GM23338 (cell line): ENCODE measurements around the gene MCM3AP. TPM values are rescaled to one million over a fixed set of nuclear protein-coding genes. Genes with fewer than 3 reads are reported as not detected.

Source experiments
- ATAC-seq: fragments of 200-7000 bp; cut with Tn5 transposase; 3 replicates; pipeline ENCODE4 v1.9.1; 2020
- DNase-seq: peaks from one replicate; pipeline ENCODE4 v3.0.0-alpha.2; 2015; ENCODE audit warnings: low spot score
- H2AFZ ChIP-seq: fragments of 200-600 bp; sonication (generic); 2 replicates; pipeline ENCODE4 v1.8.0; 2016; ENCODE audit warnings: antibody characterized with exemption, mild to moderate bottlenecking, moderate library complexity
- H3F3A ChIP-seq: fragments of 200-600 bp; sonication (generic); replicated peaks from 2 replicates; pipeline ENCODE4 v1.8.0; 2017; ENCODE audit warnings: antibody characterized with exemption, mixed run types, low read depth
- H3K27ac ChIP-seq: fragments of 200-600 bp; sonication (generic); 2 replicates; pipeline ENCODE4 v1.6.1; 2016; ENCODE audit warnings: low read depth
- H3K27me3 ChIP-seq: fragments of 200-600 bp; sonication (generic); 2 replicates; pipeline ENCODE4 v1.8.0; 2016; ENCODE audit warnings: mild to moderate bottlenecking, mixed run types, moderate library complexity; ENCODE audit not compliant: insufficient read depth
- H3K36me3 ChIP-seq: fragments of 200-600 bp; sonication (generic); 2 replicates; pipeline ENCODE4 v1.8.0; 2016; ENCODE audit warnings: mild to moderate bottlenecking; ENCODE audit not compliant: insufficient read depth
- H3K4me1 ChIP-seq: fragments of 200-600 bp; sonication (generic); 2 replicates; pipeline ENCODE4 v1.8.0; 2016; ENCODE audit warnings: mild to moderate bottlenecking, moderate library complexity; ENCODE audit not compliant: insufficient read depth
- H3K4me2 ChIP-seq: fragments of 200-600 bp; sonication (generic); 2 replicates; pipeline ENCODE4 v1.7.1; 2017; ENCODE audit warnings: mixed run types
- H3K4me3 ChIP-seq: fragments of 200-600 bp; sonication (generic); 2 replicates; pipeline ENCODE4 v1.6.1; 2016; ENCODE audit warnings: mixed run types
- H3K79me2 ChIP-seq: fragments of 200-600 bp; sonication (generic); replicated peaks from 2 replicates; pipeline ENCODE4 v1.8.0; 2017; ENCODE audit warnings: mild to moderate bottlenecking; ENCODE audit not compliant: insufficient read depth
- H3K9me2 ChIP-seq: fragments of 200-600 bp; sonication (generic); 2 replicates; pipeline ENCODE4 v1.8.0; 2017; ENCODE audit not compliant: insufficient read depth
- H4K20me1 ChIP-seq: fragments of 200-600 bp; sonication (generic); replicated peaks from 2 replicates; pipeline ENCODE4 v1.8.0; 2017; ENCODE audit warnings: mild to moderate bottlenecking; ENCODE audit not compliant: insufficient read depth
- H3K27ac Mint-ChIP-seq: 2 replicates; pipeline ENCODE4 v1.8.0; 2020; ENCODE audit warnings: inconsistent platforms, mild to moderate bottlenecking, moderate library complexity, mixed read lengths
- H3K27me3 Mint-ChIP-seq: 3 replicates; pipeline ENCODE4 v1.8.0; 2022; ENCODE audit warnings: low read depth, mild to moderate bottlenecking, moderate library complexity, mixed read lengths, inconsistent platforms; ENCODE audit not compliant: insufficient read depth, poor library complexity
- H3K36me3 Mint-ChIP-seq: 3 replicates; pipeline ENCODE4 v1.8.0; 2021; ENCODE audit warnings: low read depth, mild to moderate bottlenecking, inconsistent platforms, moderate library complexity, mixed read lengths
- H3K4me1 Mint-ChIP-seq: 3 replicates; pipeline ENCODE4 v1.8.0; 2020; ENCODE audit warnings: mild to moderate bottlenecking, inconsistent platforms, mixed read lengths
- H3K4me3 Mint-ChIP-seq: 3 replicates; pipeline ENCODE4 v1.8.0; 2021; ENCODE audit warnings: moderate library complexity, mild to moderate bottlenecking, inconsistent platforms, mixed read lengths
- H3K9me3 Mint-ChIP-seq: 3 replicates; pipeline ENCODE4 v1.8.0; 2020; ENCODE audit warnings: moderate library complexity, mild to moderate bottlenecking, inconsistent platforms, mixed read lengths
- EZH2 ChIP-seq: fragments of 200-600 bp; sonication (generic); IDR thresholded peaks from one replicate; pipeline ENCODE4 v1.8.0; 2017; ENCODE audit warnings: antibody characterized with exemption, mild to moderate bottlenecking, low read depth; ENCODE audit not compliant: unreplicated experiment
- EZH2phosphoT487 ChIP-seq: fragments of 200-600 bp; sonication (generic); IDR thresholded peaks from one replicate; pipeline ENCODE4 v1.8.1; 2018; ENCODE audit warnings: antibody characterized with exemption; ENCODE audit not compliant: unreplicated experiment
- JUNB ChIP-seq: IDR thresholded peaks from one replicate; pipeline ENCODE4 v1.6.1; 2016; ENCODE audit warnings: antibody characterized with exemption; ENCODE audit not compliant: unreplicated experiment
- POLR2AphosphoS5 ChIP-seq: IDR thresholded peaks from 2 replicates; pipeline ENCODE4 v1.6.1; 2016; ENCODE audit warnings: antibody characterized with exemption, low read depth
- STAT1 ChIP-seq: IDR thresholded peaks from one replicate; pipeline ENCODE4 v1.6.1; 2016; ENCODE audit warnings: antibody characterized with exemption; ENCODE audit not compliant: unreplicated experiment
- polyA plus RNA-seq: library from polyadenylated mRNA; unstranded; fragments of >200 nt; fragmentation: Nextera tagmentation; extraction: Ambion mirVana; gene quantifications from 2 replicates; pipeline ENCODE4 v1.2.1, GENCODE V29; 2016
- total RNA-seq: library from RNA; depleted of rRNA; stranded (reverse); fragments of >200 nt; shearing (Covaris generic); gene quantifications from 2 replicates; pipeline ENCODE4 v1.2.3, GENCODE V29; 2014
- TF ChIP-seq, protein P1 (sequence below): fragments of 250-450 bp; sonication (Bioruptor Pico); IDR thresholded peaks from 2 replicates; pipeline ENCODE4 v1.5.0; 2020; ENCODE audit warnings: mild to moderate bottlenecking, moderate library complexity
- TF ChIP-seq, protein P2 (sequence below): IDR thresholded peaks from 2 replicates; pipeline ENCODE4 v1.6.1; 2016; ENCODE audit warnings: antibody characterized with exemption

MCM3AP gene
- total and polyA plus RNA-seq, 2 experiments from 2014 or later = 39.2 to 123 TPM

- DNase-seq = no peak
Observed at GRCh38 chr21:46320331-46320801, 35.0 kb upstream of the MCM3AP start.

More at GRCh38 chr21:46320331-46320801, 35.0 kb upstream of the MCM3AP start:
- H3K4me3 ChIP-seq = 0 out of 2 replicates have a peak overlapping the region, but pooled peaks have one; percentile 28
- H3K27ac Mint-ChIP-seq = no peak overlapping the region
- peak overlapping the region; percentile 43; the same call in 2 of the 3 replicates for H3K4me3 Mint-ChIP-seq
- H3K4me1 ChIP-seq = peaks cover 25% of the 10 kb centered on the region
- no peak overlapping the region for H3K27ac ChIP-seq
- H3K4me1 Mint-ChIP-seq = peaks cover 31% of the 10 kb centered on the region
- peaks cover 30% of the 10 kb centered on the region for H3K79me2 ChIP-seq
- no peak; the same call in 1 of the 2 replicates for TF ChIP-seq POLR2AphosphoS5
- TF ChIP-seq STAT1 = no peak
- no peak for TF ChIP-seq EZH2phosphoT487
- TF ChIP-seq JUNB = no peak
- TF ChIP-seq, protein P1, sequence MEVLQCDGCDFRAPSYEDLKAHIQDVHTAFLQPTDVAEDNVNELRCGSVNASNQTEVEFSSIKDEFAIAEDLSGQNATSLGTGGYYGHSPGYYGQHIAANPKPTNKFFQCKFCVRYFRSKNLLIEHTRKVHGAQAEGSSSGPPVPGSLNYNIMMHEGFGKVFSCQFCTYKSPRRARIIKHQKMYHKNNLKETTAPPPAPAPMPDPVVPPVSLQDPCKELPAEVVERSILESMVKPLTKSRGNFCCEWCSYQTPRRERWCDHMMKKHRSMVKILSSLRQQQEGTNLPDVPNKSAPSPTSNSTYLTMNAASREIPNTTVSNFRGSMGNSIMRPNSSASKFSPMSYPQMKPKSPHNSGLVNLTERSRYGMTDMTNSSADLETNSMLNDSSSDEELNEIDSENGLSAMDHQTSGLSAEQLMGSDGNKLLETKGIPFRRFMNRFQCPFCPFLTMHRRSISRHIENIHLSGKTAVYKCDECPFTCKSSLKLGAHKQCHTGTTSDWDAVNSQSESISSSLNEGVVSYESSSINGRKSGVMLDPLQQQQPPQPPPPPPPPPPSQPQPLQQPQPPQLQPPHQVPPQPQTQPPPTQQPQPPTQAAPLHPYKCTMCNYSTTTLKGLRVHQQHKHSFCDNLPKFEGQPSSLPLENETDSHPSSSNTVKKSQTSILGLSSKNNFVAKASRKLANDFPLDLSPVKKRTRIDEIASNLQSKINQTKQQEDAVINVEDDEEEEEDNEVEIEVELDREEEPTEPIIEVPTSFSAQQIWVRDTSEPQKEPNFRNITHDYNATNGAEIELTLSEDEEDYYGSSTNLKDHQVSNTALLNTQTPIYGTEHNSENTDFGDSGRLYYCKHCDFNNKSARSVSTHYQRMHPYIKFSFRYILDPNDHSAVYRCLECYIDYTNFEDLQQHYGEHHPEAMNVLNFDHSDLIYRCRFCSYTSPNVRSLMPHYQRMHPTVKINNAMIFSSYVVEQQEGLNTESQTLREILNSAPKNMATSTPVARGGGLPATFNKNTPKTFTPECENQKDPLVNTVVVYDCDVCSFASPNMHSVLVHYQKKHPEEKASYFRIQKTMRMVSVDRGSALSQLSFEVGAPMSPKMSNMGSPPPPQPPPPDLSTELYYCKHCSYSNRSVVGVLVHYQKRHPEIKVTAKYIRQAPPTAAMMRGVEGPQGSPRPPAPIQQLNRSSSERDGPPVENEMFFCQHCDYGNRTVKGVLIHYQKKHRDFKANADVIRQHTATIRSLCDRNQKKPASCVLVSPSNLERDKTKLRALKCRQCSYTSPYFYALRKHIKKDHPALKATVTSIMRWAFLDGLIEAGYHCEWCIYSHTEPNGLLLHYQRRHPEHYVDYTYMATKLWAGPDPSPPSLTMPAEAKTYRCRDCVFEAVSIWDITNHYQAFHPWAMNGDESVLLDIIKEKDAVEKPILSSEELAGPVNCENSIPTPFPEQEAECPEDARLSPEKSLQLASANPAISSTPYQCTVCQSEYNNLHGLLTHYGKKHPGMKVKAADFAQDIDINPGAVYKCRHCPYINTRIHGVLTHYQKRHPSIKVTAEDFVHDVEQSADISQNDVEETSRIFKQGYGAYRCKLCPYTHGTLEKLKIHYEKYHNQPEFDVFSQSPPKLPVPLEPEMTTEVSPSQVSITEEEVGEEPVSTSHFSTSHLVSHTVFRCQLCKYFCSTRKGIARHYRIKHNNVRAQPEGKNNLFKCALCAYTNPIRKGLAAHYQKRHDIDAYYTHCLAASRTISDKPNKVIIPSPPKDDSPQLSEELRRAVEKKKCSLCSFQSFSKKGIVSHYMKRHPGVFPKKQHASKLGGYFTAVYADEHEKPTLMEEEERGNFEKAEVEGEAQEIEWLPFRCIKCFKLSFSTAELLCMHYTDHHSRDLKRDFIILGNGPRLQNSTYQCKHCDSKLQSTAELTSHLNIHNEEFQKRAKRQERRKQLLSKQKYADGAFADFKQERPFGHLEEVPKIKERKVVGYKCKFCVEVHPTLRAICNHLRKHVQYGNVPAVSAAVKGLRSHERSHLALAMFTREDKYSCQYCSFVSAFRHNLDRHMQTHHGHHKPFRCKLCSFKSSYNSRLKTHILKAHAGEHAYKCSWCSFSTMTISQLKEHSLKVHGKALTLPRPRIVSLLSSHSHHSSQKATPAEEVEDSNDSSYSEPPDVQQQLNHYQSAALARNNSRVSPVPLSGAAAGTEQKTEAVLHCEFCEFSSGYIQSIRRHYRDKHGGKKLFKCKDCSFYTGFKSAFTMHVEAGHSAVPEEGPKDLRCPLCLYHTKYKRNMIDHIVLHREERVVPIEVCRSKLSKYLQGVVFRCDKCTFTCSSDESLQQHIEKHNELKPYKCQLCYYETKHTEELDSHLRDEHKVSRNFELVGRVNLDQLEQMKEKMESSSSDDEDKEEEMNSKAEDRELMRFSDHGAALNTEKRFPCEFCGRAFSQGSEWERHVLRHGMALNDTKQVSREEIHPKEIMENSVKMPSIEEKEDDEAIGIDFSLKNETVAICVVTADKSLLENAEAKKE (CRISPR knock-in tag) = no peak
- no peak for TF ChIP-seq EZH2
- TF ChIP-seq, protein P2, sequence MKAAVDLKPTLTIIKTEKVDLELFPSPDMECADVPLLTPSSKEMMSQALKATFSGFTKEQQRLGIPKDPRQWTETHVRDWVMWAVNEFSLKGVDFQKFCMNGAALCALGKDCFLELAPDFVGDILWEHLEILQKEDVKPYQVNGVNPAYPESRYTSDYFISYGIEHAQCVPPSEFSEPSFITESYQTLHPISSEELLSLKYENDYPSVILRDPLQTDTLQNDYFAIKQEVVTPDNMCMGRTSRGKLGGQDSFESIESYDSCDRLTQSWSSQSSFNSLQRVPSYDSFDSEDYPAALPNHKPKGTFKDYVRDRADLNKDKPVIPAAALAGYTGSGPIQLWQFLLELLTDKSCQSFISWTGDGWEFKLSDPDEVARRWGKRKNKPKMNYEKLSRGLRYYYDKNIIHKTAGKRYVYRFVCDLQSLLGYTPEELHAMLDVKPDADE = no peak
- H3K9me3 Mint-ChIP-seq = 0 out of 3 replicates have a peak, but pooled peaks cover 4% of the 10 kb centered on the region
- H3K27me3 ChIP-seq = no peaks in the 10 kb centered on the region
- H3K9me2 ChIP-seq = no peaks in the 10 kb centered on the region
- no peak for ATAC-seq
- H4K20me1 ChIP-seq = peaks cover 25% of the 10 kb centered on the region
- H3F3A ChIP-seq = peaks cover 15% of the 10 kb centered on the region
- H3K27me3 Mint-ChIP-seq = peaks cover 19% of the 10 kb centered on the region
- H3K4me2 ChIP-seq = peak overlapping the region; percentile 36; the same call in 1 of the 2 replicates
- peaks cover 34% of the 10 kb centered on the region for H3K36me3 Mint-ChIP-seq
- no peaks in the 10 kb centered on the region for H3K36me3 ChIP-seq
- no peak overlapping the region for H2AFZ ChIP-seq
